ENCODE measurements around the gene OR52E2.
"Not testable (repeated sequence)": the region's sequence is repeated elsewhere in the genome, so short reads cannot be mapped to it uniquely, and the experiment has no call there.

Gene OR52E2

GRCh38 chr11:5059391-5059790 lies at the start of gene OR52E2:
TSS of gene OR52E2 (minus strand) at chr11:5059627. CDS start at chr11:5059627, 0 bp downstream.
- no peak for DNase-seq

- no peak for DNase-seq
These were observed 47.9 kb upstream of the OR52E2 start for GRCh38 chr11:5107285-5107684.

DNA sequence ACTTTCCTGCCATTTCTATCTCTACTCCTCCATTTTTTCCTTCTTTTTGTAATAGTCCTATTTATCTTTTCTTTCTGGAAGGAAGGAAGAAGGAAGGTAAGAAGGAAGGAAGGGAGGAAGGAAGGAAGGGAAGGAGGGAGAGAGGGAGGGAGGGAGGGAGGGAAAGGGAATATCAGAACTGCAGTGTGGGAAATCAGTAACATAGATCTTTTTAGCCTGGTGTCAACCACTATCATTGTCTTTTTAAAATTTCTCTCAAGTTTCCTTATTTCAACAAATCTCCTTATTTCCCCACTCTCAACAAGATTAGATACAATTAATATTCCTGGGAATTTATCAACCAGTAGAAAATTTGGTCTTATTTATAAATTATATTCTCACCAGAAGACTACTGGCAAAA lies 43.6 kb upstream of the OR52E2 start:
- no peak for DNase-seq

GRCh38 chr11:5102246-5102645 lies 42.8 kb upstream of the OR52E2 start:
- no peak for DNase-seq

- DNase-seq = no peak
These were observed 36.6 kb upstream of the OR52E2 start for GRCh38 chr11:5096011-5096410.

GRCh38 chr11:5092821-5093585 lies 33.6 kb upstream of the OR52E2 start:
- no peak for DNase-seq

DNA sequence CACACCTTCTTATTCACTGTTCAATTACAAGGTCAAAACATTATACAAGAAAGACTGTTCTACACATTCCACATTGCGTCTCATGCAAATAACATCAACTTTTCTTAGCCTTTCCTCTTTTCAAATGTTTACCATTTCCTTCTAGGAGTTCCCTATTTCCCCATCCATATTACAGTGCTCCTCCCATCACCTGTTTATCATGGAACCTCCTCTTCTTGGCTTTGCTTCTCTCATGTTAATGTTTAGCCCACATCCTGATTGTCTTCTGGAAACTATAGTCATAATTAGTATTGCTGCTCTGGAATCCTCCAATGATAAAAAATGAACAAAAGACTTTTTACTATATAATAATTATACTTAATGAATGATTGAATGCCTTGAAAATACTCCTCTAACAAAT lies 31.2 kb upstream of the OR52E2 start:
- no peak for DNase-seq

GRCh38 chr11:5088556-5088955 lies 29.1 kb upstream of the OR52E2 start:
- no peak for DNase-seq

- no peak for DNase-seq
These were observed 24.2 kb upstream of the OR52E2 start for GRCh38 chr11:5083602-5084001.

DNA sequence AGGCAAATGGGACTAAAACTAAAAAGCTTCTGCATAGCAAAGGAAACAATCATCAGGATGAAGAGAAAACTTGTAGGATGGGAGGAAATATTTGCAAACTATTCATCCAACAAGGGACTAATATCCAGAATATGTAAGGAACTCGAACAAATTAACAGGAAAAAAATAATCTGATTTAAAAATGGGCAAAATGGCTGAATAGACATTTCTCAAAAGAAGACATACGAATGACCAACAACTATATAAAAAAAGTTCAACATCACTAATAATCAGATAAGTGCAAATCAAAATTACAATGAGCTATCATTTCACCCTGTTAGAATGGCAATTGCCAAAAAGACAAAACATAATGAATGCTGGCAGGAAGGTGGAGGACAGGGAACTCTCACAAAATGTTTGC lies 22.0 kb upstream of the OR52E2 start:
- DNase-seq = no peak

DNA sequence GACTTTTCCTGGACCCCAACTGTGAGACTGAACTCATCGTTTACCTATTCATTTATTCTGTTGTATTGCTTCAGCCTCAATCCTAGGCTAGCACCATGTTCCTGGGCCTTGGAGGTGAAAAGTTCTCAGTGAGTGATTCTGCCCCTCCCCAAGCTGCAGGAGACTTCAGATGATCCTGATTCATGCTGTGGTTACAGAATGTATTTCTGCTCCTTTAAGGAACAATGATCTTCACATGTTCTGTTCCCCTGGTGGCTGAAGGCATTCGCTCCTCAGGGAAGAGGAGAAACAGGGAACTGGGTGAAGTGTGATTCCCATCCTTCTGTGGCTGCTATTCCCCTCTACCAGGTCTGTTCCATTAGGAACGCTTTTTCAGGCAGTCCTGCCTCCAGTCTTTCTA lies 12.4 kb upstream of the OR52E2 start:
- DNase-seq = no peak

- no peak for DNase-seq
These were observed 9.8 kb upstream of the OR52E2 start, which contains the start of gene OR52E1 for GRCh38 chr11:5069272-5069671. TSS of gene OR52E1 (plus strand) at chr11:5069572.

GRCh38 chr11:5065027-5065426 lies 5.6 kb upstream of the OR52E2 start:
- DNase-seq = no peak

DNA sequence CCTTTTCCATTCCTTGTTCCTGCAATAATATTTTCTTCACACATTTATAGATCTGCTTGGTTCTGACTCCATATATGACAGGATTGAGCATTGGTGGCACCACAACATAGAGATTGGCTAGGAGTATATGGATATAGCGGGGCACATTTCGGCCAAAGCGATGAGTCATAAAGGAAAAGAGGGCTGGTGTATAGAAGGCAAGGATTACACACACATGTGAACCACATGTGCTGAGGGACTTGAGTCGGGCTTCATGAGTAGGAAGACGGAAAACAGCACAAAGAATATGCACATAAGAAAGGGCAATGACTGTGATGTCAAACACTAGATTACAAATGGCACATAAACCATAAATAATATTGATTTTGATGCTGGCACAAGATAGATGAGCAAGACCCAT lies 748 bp downstream of the OR52E2 start:
- not testable (repeated sequence) for DNase-seq

DNA sequence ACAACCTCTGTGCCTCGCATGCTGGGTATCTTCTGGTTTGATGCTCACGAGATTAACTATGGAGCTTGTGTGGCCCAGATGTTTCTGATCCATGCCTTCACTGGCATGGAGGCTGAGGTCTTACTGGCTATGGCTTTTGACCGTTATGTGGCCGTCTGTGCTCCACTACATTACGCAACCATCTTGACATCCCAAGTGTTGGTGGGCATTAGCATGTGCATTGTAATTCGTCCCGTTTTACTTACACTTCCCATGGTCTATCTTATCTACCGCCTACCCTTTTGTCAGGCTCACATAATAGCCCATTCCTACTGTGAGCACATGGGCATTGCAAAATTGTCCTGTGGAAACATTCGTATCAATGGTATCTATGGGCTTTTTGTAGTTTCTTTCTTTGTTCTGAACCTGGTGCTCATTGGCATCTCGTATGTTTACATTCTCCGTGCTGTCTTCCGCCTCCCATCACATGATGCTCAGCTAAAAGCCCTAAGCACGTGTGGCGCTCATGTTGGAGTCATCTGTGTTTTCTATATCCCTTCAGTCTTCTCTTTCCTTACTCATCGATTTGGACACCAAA lies 12.6 kb downstream of the OR52E2 start:
- no peak for DNase-seq

DNA sequence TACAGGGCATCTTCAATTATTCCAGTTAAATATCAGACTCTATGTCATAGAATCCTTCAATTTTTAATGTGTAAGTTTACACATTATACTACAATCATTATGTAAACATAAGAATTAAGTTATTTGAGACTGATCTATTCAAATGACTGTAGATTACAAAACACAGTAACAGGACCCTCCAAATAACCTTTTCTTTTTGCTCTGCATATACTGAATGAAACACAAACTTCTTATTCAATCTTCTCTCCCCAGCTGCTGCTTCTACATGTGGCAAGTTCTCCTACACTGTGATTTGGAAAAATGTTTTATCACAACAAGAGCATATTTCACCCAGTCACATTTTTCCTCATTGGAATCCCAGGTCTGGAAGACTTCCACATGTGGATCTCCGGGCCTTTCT lies 13.2 kb downstream of the OR52E2 start, which contains the start of gene OR52J3:
TSS of gene OR52J3 (plus strand) at position 301 of the 400 bp plus-strand sequence. CDS start at position 301, 0 bp downstream.
- DNase-seq = no peak

GRCh38 chr11:5043380-5043779 lies 16.0 kb downstream of the OR52E2 start:
- DNase-seq = no peak

- DNase-seq = no peak
These were observed 17.3 kb downstream of the OR52E2 start for GRCh38 chr11:5042091-5042490.

DNA sequence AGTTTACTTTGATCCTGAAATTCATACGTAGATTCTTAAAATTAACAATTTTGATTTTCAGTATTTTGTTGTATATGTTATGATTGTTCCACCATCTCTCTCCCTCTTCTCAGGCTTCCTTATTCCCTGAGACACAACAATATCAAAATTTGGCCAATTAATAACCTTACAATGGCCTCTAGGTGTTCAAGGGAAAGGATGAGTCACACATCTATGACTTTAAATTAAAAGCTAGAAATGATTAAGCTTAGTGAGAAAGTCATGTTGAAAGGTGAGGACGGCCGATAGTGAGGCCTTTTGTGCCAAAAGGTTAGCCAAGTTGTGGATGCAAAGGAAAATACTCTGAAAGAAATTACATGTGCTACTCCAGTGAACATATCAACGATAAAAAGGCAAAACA lies 18.6 kb downstream of the OR52E2 start:
- no peak for DNase-seq

GRCh38 chr11:5038341-5038740 lies 21.1 kb downstream of the OR52E2 start:
- DNase-seq = no peak

GRCh38 chr11:5037926-5038325 lies 21.5 kb downstream of the OR52E2 start:
- no peak for DNase-seq

GRCh38 chr11:5036669-5037068 lies 22.8 kb downstream of the OR52E2 start:
- no peak for DNase-seq

GRCh38 chr11:5021996-5022395 lies 37.4 kb downstream of the OR52E2 start:
- DNase-seq = no peak

- DNase-seq = no peak
These were observed 46.4 kb downstream of the OR52E2 start for GRCh38 chr11:5013012-5013411.

DNA sequence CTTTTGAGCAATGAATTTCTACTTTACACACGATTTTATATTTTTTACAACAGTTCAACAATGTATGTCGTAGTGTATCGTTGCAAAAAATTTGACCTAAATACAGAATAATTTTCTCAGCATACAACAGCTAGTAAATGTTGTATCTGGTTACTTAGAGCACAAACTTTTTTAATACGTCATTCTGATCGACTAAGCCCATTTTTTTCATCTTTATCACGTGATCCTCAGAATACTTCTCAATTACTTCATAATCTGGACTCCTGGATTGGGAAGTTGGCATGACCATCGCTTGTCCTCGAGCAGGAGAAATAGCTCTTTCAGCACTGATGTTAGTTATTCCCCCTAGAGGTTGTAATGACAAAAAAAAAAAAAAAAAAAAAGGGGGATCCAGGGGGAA lies 48.2 kb downstream of the OR52E2 start:
- no peak for DNase-seq
